Measurements from ENCODE around the gene MCL1.
A peak's percentile ranks its signal among the peaks of the same experiment; 100 is the strongest.
"Not testable (repeated sequence)": the region's sequence is repeated elsewhere in the genome, so short reads cannot be mapped to it uniquely, and the experiment has no call there.

MCL1 gene

DNA sequence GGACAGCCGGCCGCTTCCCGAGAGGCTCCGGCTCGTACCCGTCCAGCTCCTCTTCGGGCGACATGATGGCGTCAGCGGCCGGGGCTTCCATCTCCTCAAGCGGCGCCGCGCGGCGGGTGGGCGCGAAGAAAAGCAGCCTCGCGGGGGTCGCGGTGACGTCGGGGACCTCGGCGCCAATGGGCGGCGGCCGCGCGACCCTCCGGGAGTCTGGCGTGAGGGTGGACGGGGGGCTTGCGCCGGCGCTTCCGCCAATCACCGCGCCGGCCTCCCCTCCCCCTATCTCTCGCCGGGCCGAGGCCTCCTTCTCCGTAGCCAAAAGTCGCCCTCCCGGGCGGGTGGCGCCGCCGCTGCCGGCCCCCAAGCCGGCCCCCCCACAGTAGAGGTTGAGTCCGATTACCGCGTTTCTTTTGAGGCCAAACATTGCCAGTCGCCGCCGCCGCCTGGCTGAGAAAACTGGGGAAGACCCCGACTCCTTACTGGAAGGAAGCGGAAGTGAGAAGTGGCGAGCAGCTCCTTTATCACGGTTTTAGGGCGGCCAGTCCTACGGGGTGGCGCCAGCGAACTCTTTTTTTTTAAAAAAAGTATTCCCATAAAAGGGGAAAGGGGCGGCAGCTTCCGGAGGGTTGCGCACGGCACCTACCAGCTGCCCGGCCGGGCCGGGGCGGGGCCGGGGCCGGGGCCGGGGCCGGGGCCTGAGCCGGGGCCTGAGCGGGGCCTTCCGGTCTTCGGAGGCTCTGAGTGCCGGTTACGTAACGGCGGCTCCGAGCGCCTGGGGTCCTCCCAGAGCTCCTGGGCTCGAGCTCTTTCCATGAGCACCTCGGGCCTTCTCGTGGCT, at the start of gene MCL1:
TSS of gene MCL1 (minus strand) at position 501 of the 835 bp plus-strand sequence. CDS start at position 421, 80 bp downstream.
- peak; percentile 96 for DNase-seq (ENCODE audit: low spot score)

DNA sequence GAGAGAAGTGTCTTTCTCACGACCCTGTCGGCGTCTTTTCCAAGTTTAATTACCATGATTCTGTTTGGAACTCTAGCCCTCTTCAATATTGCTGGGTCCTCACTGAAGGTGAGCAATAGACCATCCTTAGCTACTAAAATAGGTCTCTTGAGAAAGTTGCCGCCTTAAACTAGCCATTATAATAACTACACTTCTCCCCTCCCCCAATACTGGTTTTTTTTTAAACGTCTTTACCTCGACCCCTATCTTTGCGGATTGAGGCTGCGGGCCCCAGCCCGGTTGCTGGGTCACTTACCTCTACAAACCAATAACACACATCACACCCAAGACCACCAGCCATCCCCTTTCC, 49.3 kb upstream of the MCL1 start:
- no peak for DNase-seq (ENCODE audit: low spot score)

DNA sequence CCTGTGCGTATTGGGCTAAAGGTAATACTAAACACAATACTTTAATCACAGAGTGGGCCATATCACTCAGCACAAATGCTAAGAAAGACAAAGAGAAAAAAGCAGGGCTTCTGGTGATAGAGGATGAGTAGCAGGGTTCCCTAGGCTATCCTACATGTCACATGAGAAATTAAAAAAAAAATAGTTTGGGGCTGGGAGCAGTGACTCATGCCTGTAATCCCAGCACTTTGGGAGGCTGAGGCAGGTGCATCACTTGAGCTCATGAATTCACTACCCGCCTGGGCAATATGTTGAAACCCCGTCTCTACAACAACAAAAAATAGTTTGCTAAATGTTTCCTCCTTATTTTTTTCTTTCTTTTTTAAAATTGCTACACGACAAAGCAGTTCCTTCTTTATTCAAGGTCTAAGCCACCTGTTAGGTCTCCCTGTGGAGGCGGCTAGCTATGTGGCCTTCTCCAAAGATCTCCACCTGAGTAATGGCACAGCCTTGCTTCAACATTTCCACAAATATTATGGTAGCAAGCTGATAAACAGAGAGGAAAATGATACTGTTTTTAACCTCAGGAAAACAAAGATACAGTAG, 48.5 kb upstream of the MCL1 start:
- DNase-seq (ENCODE audit: low spot score) = no peak

DNA sequence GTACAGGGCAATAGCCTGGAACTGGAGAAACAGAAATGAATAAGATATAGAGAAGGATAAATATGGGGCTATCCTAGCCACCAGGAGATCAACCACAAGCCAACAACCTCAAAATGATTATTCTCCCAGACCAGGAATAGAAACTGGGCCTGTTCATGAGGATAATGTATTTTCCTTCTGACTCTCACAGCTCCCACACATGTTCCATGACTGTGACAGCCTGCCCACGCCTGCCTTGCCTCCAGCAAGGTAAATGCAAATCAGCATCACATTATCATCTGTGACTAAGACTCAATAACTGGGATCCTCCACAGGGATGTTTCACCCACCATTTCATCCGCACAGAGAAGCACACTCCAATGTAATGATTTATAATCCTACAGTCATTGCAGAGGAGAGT, 46.7 kb upstream of the MCL1 start:
- no peak for DNase-seq (ENCODE audit: low spot score)

DNA sequence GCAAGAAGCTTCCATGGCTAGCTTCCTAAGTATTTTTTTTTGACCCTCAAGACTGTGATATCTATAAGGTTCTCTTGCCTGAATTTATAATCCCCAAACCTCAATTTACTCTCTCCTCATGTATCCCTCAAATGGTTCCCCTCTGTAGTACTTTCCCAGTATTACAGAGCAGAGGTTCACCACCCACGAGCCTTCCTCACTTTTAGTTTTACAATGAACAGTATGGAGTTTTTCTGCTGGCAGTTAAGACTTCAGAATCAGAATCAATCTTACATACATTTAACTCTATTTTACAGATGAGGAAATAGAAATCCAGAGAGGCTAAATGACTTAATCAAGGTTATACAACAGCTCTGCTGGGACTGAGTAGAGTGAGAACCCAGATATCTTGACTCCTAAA, 45.1 kb upstream of the MCL1 start:
- not testable (repeated sequence) for DNase-seq (ENCODE audit: low spot score)

DNA sequence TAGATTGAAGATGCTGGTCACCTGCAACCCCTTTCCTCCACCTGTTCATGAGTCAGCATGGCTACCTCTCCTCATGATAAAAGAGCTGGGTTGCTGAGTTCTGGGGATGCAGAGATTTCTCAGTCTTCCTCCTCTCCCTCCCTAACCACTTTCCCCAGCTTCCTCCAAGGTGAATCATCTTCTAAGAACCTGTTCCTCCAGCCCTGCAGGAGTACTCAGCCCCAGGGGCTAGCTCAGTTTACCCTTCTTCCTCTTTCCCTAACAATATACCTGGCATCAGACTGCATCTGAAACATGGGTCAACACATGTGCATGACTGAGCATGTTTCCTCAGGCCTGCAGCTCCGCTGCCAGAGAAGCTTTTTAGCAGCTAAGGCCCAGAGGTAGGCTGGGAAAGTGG, 44.7 kb upstream of the MCL1 start:
- DNase-seq (ENCODE audit: low spot score) = not testable (repeated sequence)

DNA sequence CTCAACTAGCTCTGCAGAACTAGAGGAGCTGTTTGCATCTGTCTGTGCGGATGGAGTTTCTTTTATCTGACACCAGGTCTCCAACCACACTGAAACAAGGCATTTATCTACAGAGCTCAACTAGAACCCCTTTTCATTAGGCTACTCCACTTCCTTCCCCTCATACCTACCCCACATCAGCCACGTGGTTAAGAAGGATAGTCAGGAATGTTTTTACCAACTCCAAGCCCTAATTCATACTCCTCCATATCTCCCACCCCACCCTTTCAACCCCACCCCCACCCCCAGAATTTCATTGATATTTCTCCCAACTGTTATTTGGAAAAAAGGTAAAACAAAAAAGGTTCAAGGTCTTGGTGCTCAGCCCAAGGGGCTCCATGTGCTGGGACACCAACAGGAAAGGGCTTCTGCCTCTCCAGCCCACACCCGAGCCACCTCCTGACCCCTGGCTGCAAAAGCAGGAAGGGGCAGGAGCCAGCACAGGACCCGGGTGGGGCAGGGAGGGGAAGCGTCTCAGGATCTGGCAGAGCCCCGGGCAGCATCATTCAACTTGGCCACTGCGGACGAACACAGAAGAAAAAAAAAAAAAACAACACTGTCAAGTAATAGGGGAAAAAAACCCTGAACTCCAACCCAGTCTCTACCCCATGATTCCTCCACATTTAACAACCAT, 43.0 kb upstream of the MCL1 start:
- DNase-seq (ENCODE audit: low spot score) = no peak

DNA sequence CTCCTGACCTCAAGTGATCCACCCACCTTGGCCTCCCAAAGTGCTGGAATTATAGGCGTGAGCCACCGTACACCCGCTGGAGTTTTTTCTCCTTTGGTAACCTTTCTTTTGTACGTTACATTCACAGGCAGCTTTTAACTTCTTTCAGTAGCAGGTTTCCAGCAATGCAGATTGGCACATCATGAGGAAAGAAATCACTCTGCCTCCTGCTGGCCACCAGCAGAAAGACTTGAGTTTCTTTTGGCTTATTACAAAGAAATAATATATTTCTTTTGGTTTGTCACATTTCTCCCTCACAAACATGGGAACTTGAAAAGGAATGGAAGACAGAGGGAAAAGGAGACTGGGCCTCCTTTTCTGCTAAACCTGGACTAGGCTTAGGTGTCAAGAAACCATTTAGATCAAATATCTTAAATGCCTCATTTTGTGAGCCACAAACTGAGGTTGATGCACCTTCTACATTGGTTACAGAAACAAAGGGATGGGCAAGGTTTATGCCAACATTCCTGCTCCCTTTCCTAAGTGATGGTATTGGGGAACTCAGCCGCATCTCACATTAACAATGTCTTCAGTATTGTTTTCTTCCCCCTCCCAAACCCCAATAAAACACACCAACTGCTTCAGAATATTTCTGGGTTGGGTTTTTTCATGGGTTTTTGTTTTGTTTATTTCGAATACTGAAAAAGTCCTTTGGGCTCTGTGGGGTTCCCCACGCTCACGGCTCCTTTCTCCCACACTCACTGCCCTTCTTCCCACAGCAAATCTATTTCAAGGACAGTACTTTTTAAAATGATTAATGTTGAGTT, 42.3 kb upstream of the MCL1 start:
- peak; percentile 76 for DNase-seq (ENCODE audit: low spot score)

DNA sequence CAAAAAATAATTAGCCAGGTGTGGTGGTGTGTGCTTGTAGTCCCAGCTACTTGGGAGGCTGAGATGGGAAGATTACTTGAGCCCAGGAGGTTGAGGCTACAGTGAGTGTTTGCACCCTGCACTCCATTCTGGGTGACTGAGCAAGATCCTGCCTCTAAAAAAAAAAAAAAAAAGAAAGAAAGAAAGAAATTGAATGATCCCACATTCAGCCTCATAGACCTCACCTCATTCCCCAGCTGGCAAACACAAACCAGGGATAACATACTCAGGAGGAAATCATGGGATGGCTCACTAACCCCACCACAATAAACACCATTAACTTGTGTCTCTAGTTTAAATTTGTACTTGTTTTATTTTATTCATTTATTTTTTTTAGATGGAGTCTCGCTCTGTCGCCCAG, 41.5 kb upstream of the MCL1 start:
- no peak for DNase-seq (ENCODE audit: low spot score)

DNA sequence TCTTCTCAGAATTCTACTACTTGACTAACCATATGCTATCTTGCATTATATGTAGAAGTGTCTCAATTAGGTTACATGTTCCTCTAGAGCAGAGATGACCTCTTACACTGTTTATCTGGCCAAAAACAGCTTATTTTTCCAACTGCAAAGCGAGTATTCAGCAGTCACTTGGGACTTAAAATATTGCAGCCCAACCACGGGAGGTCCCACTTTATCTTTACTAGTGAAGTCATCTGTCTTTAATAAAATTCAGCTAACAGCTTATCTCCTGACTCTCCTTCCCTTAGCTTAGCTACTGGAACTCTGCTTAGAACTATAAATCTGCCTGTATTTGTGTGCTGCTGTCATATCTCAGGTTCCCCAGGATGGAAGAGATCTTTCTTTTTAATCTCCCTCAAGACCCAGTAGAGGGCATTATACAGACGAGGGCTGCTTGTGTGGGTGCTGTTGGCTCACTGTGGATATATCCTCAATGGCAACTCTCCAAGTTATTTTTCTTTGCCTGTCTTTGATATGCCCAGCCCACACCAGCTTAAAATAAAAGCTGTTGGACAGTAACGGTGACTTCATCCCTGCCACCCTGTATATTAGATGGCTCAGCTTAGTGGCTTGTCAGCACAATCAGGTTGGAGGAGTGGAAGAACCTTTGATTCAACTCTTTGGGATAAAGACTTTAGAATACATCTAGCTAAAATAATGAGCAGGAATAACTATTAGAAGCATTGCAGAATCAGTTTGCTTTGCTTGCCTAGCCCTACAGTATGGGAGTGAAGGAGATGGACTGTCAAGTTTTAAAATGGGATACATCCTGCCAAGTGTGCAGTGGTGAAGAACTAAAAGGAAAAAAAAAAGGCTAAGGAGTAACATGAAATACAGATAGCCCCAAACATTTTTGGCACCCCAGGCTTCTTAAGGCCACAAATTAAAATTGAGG, 40.4 kb upstream of the MCL1 start:
- DNase-seq (ENCODE audit: low spot score) = peak; percentile 71

DNA sequence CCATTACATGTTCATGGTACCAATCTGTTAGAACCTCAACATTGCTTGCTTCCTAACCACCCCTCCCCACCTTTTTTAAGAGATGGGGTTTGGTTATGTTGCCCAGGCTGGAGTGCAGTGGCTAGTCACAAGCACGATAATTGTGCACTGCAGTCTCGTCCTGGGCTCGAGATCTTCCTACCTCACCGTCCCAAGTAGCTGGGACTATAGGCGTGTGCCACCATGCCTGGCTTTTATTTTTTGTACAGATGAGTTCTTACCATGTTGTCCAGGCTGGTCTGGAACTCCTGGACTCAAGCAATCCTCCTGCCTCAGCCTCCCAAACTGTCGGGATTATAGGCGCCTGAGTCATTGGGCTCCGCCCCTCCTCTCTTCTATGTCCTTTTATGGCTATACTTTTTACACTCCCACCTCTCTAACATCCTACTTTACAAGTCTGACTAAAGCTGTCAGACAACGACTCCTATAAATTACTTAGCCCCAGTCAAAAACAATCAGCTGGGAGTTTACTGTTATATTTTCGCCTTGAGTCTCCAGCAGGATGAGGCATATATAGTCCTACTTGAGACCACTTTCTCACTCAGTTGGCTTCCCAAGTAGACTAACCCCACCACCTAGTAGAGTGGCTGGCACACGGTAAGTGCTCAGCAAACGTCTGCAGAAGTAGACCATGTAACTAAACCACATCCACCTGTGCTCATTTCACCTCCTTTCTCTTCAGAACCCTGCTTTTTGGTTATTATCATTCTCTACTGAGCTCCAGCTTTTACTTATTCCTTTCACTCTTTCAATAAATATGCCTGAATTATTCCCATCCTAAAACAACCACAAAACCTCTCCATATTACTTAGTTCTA, 36.2 kb upstream of the MCL1 start:
- DNase-seq (ENCODE audit: low spot score) = no peak

DNA sequence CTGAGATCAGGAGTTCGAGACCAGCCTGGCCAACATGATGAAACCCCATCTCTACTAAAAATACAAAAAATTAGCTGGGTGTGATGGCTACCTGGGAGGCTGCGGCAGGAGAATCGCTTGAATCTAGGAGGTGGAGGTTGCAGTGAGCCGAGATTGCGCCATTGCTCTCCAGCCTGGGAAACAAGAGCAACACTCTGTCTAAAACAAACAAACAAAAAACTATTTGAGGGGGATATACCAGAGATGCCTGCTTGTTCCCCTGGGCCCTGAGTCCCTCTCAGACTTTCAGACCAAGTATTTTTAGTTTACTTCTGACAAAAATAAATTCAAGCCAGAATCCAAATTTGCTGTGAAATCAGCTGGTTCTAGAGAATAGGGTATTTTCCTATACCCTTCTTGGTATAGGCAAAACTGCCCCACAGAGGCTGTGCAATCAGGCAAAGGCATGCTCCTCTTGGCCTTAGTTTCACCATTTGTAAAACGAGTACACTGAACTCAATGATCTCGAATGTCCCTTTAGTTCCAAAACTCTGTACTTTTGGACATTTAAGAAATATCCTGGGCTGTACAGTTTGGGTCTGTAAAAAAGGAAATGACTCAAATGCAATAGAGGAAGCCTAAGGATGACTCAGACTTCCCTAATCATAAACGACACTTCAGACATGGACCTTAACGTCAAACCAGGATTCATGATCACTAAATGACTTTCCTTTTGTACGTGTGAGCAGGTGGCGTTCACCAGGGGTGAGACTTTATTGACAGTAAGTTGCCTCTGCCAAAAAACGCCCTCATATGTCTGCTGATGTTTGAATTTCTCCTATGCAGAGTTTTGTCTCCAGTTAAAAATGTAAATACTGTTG, 33.9 kb upstream of the MCL1 start:
- DNase-seq (ENCODE audit: low spot score) = peak; percentile 91

DNA sequence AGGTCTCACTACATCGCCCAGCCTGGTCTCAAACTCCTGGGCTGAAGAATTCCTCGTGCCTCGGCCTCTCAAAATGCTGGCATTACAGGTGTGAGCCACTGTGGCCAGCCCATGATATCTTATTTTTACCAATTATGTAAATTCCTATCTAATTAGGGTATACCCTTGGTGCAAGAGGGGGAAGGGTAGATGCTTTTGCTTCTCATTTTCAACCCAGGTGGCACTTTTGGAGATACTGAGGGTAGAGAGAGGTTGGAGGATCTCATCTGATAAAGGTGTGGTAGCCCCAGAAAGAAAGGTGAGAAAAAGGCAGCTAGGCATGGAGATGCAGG, 32.6 kb upstream of the MCL1 start:
- no peak for DNase-seq (ENCODE audit: low spot score)

DNA sequence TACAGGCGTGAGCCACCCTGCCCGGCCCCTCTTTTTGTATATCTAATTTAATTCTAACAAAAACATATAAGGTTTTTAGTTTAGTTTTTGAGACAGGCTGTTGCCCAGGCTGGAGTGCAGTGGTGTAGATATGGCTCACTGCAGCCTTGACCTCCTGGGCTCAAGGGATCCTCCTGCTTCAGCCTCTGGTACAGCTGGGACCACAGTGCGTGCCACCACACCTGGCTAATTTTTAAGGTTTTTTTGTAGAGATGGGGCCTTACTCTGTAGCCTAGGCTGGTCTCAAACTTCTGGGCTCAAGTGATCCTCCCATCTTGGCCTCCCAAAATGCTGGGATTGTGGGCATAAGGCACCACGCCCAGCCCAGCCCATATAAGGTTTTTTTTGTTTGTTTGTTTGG, 31.2 kb upstream of the MCL1 start:
- DNase-seq (ENCODE audit: low spot score) = no peak

DNA sequence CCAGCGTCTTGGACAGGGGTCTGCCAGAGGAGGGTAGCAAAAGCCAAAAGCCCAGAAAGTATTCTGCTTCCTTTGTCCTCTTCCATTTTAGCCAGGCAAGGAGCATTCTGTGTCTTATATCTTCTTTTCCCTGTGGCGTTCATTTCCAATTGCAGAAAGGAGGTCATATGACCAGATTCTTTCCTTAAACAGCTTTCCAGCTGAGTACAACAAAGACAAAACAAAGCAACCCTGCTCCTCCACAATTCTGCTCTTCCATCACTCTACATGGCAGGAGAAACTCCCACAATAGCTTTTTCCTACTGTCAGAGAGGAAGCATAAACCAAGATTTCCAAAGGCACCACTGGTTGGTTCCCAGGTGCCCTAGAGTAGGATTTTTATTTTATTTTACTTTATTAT, 30.3 kb upstream of the MCL1 start:
- no peak for DNase-seq (ENCODE audit: low spot score)

DNA sequence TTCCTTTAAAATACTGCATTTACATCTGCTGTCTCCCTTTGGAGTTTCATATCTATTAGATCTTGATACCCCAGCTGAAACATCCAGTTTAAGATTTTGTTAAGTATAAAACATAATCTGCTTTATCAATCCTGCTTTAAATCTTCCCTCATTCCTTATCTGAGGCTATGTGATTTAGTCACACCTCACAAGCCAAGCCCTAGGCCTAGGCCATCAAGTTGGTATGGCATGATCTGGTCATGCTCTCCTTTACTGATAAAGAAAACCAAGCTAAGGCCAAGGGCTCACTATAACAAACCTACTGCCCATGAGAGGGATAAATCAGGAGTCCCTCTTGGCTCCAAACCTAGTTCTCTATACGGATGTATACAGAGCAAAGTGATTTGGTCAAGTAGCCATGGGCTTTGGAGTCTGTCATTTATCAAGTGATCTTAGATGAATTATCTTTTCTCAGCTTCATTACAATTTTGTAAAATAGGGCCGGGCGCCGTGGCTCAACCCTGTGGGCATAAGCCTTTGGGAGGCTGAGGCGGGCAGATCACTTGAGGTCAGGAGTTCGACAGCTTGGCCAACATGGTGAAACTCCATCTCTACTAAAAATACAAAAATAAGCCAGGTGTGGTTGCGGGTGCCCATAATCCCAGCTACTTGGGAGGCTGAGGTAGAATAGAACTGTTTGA, 27.2 kb upstream of the MCL1 start:
- no peak for DNase-seq (ENCODE audit: low spot score)

DNA sequence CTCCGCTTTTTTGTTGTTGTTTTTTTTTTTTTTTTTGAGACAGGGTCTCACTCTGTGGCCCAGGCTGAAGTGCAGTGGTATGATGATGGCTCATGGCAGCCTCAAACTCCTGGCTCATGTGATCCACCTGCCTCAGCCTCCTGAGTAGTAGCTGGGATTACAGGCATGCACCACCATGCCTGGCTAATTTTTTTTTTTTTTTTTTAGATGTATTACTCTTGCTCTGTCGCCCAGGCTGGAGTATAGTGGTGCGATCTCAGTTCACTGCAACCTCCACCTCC, 26.0 kb upstream of the MCL1 start:
- DNase-seq (ENCODE audit: low spot score) = not testable (repeated sequence)

DNA sequence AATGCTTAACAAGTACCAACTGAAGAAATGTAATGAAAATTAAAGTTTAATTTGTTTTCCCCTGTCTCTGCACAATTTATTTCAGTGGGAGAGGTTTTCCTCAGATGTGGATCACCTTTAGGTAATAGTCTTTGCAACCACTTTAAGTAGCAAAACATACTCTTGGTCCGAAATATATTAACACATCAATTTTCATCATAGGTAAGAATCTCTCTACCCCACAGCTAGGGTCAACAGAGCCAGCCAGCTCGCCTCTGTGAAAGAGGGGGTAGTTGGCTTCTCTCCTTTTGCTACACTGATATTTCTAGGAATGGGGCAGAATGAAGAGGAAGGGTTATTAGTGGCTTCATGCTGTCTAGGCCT, 24.8 kb upstream of the MCL1 start:
- no peak for DNase-seq (ENCODE audit: low spot score)

DNA sequence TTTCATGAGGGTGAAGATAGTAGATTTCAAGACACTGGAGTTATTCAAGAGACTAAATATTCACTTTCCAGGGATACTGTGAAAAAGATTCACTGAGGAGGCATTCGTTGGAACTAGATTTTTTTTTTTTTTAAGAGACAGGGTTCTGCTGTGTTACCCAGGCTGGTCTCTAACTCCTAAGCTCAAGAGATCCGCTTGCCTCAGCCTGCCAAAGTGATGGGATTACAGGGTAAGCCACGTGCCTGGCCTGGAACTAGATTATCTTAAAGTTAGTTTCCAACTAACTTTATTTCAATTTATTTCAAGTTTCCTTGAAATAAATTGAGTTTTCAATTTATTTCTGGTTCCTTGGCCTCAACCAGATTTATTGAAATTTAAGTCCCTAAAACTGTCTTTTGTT, 24.3 kb upstream of the MCL1 start:
- DNase-seq (ENCODE audit: low spot score) = no peak
